OCI-LY7 (cell line): Measurements from ENCODE around the gene PRKN. TPM values are rescaled to one million over a fixed set of nuclear protein-coding genes. Genes with fewer than 3 reads are reported as not detected.

ENCODE experiments used
- BruUV-seq: library from RNA; stranded (reverse); fragments of 400-500 nt; replicated peaks from 2 replicates; lab custom pipeline; 2021; lab: Mats Ljungman, UMichigan
- CTCF ChIA-PET: fragments of 300-600 bp; sonication (Branson Sonifier 250); formaldehyde crosslinking; loops from one replicate; lab custom pipeline; 2022; ENCODE audit warnings: antibody characterized with exemption; ENCODE audit not compliant: unreplicated experiment; lab: Charles Lee
- POLR2A ChIA-PET: fragments of 300-600 bp; sonication (Branson Sonifier 250); formaldehyde crosslinking; loops from one replicate; lab custom pipeline; 2022; ENCODE audit warnings: antibody characterized with exemption; lab: Charles Lee
- DNase-seq: peaks from one replicate; pipeline ENCODE4 v3.0.0-alpha.2; 2015; ENCODE audit warnings: low spot score
- H2AFZ ChIP-seq: fragments of 200-600 bp; sonication (generic), shearing (Covaris generic); 2 replicates; pipeline ENCODE4 v1.6.1; 2014; ENCODE audit warnings: mild to moderate bottlenecking, antibody characterized with exemption, low read length, moderate library complexity
- H3K27ac ChIP-seq: fragments of 200-600 bp; sonication (generic); 2 replicates; pipeline ENCODE4 v1.5.1; 2014; ENCODE audit warnings: mixed run types, low read depth, mild to moderate bottlenecking, moderate library complexity, low read length, inconsistent platforms; ENCODE audit not compliant: poor library complexity, severe bottlenecking
- H3K36me3 ChIP-seq: fragments of 200-600 bp; sonication (generic); 2 replicates; pipeline ENCODE4 v1.6.1; 2014; ENCODE audit warnings: mild to moderate bottlenecking, antibody characterized with exemption, low read length, moderate library complexity, mixed read lengths; ENCODE audit not compliant: insufficient read depth
- H3K4me1 ChIP-seq: fragments of 200-600 bp; sonication (generic); 2 replicates; pipeline ENCODE4 v1.5.1; 2014; ENCODE audit warnings: mild to moderate bottlenecking, low read length; ENCODE audit not compliant: insufficient read depth, poor library complexity, severe bottlenecking
- H3K4me2 ChIP-seq: fragments of 200-600 bp; sonication (generic); 2 replicates; pipeline ENCODE4 v1.6.1; 2014; ENCODE audit warnings: mild to moderate bottlenecking, low read length
- H3K4me3 ChIP-seq: fragments of 200-600 bp; sonication (generic); 2 replicates; pipeline ENCODE4 v1.5.1; 2014; ENCODE audit warnings: mild to moderate bottlenecking, low read depth, low read length; ENCODE audit not compliant: poor library complexity, severe bottlenecking
- H3K79me2 ChIP-seq: fragments of 200-600 bp; sonication (generic); 2 replicates; pipeline ENCODE4 v1.6.1; 2016; ENCODE audit warnings: low read depth, mild to moderate bottlenecking, low read length, moderate library complexity, mixed read lengths; ENCODE audit not compliant: insufficient read depth
- H3K9me2 ChIP-seq: fragments of 200-600 bp; sonication (generic); 2 replicates; pipeline ENCODE4 v1.6.1; 2016; ENCODE audit warnings: mild to moderate bottlenecking, low read length, mixed read lengths; ENCODE audit not compliant: insufficient read depth
- H3K9me3 ChIP-seq: fragments of 200-600 bp; sonication (generic); 2 replicates; pipeline ENCODE4 v1.6.1; 2014; ENCODE audit warnings: mild to moderate bottlenecking, mixed run types, low read length, mixed read lengths
- H4K20me1 ChIP-seq: fragments of 200-600 bp; sonication (generic); 2 replicates; pipeline ENCODE4 v1.6.1; 2014; ENCODE audit warnings: mild to moderate bottlenecking, antibody characterized with exemption, low read length, moderate library complexity, mixed read lengths; ENCODE audit not compliant: insufficient read depth
- EZH2phosphoT487 ChIP-seq: fragments of 200-600 bp; sonication (generic); IDR thresholded peaks from 2 replicates; pipeline ENCODE4 v1.6.1; 2018; ENCODE audit warnings: low read depth, borderline replicate concordance, mild to moderate bottlenecking, mixed run types, antibody characterized with exemption, low read length, moderate library complexity, mixed read lengths
- intact Hi-C: fragments of 100-400 bp; cut with micrococcal nuclease; formaldehyde crosslinking; loops from one replicate; pipeline ENCODE4 v1.10.0; 2022; ENCODE audit not compliant: unreplicated experiment
- total RNA-seq, 2 experiments: library from RNA; depleted of rRNA in 1 of 2; stranded (reverse); fragments of >200 nt in 1 of 2; shearing (Covaris generic) in 1 of 2; gene quantifications; 2 replicates each; pipeline ENCODE4 v1.2.3, GENCODE V29; 2014 to 2022
- TF ChIP-seq, protein P1 (sequence below): fragments of 200-600 bp; sonication (generic); conservative IDR thresholded peaks from 2 replicates; pipeline ENCODE4 v1.5.1; 2014; ENCODE audit warnings: mild to moderate bottlenecking, antibody characterized with exemption, low read length, moderate library complexity, mixed read lengths

The PRKN gene
- total RNA-seq, 2 experiments from 2014 or later = 1.3 to 2.0 TPM

DNA sequence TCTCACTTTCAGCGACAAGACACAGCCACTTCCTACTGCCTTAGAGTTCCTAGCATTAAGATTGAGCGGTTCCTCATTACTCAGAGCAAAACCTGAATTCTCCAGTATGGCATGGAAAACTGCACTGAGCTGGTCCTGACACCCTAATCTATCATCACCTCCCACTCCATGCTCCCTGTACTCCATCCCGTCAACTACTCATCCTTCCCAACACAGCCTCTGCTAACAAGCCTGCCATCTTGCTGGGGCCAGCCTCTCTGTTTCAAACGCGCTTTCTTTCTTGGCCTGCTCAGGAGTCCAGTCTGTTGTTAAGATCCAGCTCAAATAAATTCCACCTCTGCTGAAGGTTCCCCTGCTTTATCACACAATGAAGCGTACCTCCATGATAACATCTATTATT, 12.0 kb downstream of the PRKN start:
- H3K4me2 ChIP-seq = no peak overlapping the region
- H2AFZ ChIP-seq = no peak overlapping the region
- intact Hi-C loops = no loop called here
- BruUV-seq = no TSS peak
- H3K79me2 ChIP-seq = no peaks in the 10 kb centered on the region
- H3K36me3 ChIP-seq = no peaks in the 10 kb centered on the region
- no peak for TF ChIP-seq EZH2phosphoT487
- TF ChIP-seq, protein P1, sequence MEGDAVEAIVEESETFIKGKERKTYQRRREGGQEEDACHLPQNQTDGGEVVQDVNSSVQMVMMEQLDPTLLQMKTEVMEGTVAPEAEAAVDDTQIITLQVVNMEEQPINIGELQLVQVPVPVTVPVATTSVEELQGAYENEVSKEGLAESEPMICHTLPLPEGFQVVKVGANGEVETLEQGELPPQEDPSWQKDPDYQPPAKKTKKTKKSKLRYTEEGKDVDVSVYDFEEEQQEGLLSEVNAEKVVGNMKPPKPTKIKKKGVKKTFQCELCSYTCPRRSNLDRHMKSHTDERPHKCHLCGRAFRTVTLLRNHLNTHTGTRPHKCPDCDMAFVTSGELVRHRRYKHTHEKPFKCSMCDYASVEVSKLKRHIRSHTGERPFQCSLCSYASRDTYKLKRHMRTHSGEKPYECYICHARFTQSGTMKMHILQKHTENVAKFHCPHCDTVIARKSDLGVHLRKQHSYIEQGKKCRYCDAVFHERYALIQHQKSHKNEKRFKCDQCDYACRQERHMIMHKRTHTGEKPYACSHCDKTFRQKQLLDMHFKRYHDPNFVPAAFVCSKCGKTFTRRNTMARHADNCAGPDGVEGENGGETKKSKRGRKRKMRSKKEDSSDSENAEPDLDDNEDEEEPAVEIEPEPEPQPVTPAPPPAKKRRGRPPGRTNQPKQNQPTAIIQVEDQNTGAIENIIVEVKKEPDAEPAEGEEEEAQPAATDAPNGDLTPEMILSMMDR = no peak
- no peaks in the 10 kb centered on the region for H4K20me1 ChIP-seq
- no peaks in the 10 kb centered on the region for H3K4me1 ChIP-seq
- no peak overlapping the region for H3K4me3 ChIP-seq
- ChIA-PET POLR2A (interaction anchor here (0.5 kb wide), 1 partner anchor 9 kb away, joined by 6 read pairs; no protein-coding TSS in a partner anchor), CTCF (no interaction called here)
- H3K27ac ChIP-seq = no peak overlapping the region
- H3K9me2 ChIP-seq = no peaks in the 10 kb centered on the region
- DNase-seq = no peak
- H3K9me3 ChIP-seq = no peaks in the 10 kb centered on the region

DNA sequence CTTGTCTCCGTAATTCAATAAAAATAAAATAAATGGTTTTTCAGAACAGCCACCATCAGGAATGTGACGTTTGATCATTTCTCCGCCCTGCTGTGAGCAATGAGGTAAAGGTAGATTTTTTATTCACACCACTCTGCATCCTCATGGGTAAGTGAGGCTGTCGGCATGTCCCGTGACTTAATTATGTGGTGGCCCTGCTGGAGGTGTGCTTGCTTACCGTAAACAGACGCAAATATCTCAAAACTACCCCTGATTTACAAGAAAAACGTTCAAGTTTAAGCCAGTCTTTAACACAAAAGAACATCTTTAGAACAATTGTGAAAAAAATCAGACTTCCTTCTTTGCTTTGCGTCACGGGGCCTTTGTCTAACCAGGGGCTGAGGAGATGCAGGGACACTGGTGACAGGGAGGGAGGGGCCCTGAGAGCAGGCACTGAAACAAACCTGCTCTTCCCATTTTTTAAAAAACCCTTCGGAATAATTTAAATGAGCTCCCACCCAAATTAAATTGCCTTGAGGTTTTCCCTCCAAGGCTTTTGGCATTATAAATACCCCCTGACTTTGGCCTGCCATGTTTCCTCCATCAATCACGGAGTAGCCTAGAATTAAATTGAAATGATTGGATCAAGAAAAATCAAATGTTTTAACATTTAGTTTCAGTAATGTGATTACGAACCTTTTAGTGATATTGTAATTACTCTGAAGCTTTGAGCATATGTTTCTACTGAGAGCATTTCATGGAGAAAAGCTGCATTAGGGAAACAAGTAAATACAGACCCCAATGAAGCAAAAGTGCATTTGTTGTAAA, 13.4 kb downstream of the PRKN start:
- intact Hi-C loops = no loop called here
- POLR2A ChIA-PET = no interaction called here
- Histone ChIP-seq H3K4me3 (no peak overlapping the region), H3K36me3 (no peaks in the 10 kb centered on the region), H3K79me2 (no peaks in the 10 kb centered on the region), H3K27ac (no peak overlapping the region), H2AFZ (no peak overlapping the region), H3K9me3 (no peaks in the 10 kb centered on the region), H3K4me1 (no peaks in the 10 kb centered on the region), H3K9me2 (no peaks in the 10 kb centered on the region), H4K20me1 (no peaks in the 10 kb centered on the region), H3K4me2 (no peak overlapping the region)
- BruUV-seq = no TSS peak
- CTCF ChIA-PET = no interaction called here
- no peak for DNase-seq
- TF ChIP-seq, protein P1 = no peak
- TF ChIP-seq EZH2phosphoT487 = no peak

DNA sequence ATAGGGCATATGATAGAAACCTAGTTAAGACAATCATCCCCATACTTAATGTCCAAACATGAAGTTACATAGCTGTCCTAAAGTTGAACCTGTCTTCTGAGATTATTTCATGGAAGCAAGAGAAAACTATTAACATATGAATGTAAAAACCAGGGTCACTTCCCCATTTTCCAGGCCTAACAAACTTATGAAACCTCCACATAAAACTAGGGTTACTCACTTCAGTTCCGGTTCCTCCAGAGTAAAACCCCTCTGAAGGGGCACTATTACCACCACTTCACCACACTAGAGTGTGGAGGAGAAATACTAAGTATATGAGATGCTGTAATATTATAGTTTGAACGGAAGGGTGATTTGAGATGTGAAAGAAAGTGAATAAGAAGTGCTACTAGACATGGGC, 14.9 kb downstream of the PRKN start:
- DNase-seq = no peak
- TF ChIP-seq, protein P1 = no peak
- TF ChIP-seq EZH2phosphoT487 = no peak
- H3K4me1 ChIP-seq = no peaks in the 10 kb centered on the region
- H3K4me2 ChIP-seq = no peak overlapping the region
- no peaks in the 10 kb centered on the region for H3K9me3 ChIP-seq
- POLR2A ChIA-PET = interaction anchor here (0.7 to 1.2 kb wide), 3 partner anchors 10 to 191 kb away, joined by 3 to 4 read pairs (median 3); no protein-coding TSS in a partner anchor
- no peaks in the 10 kb centered on the region for H3K9me2 ChIP-seq
- H3K27ac ChIP-seq = no peak overlapping the region
- no peaks in the 10 kb centered on the region for H4K20me1 ChIP-seq
- CTCF ChIA-PET = no interaction called here
- no peak overlapping the region for H3K4me3 ChIP-seq
- no TSS peak for BruUV-seq
- intact Hi-C loops = no loop called here
- H3K79me2 ChIP-seq = no peaks in the 10 kb centered on the region
- H3K36me3 ChIP-seq = no peaks in the 10 kb centered on the region
- no peak overlapping the region for H2AFZ ChIP-seq
